H1 (cell line): ENCODE results near the gene TRAP1. TPM values are rescaled to one million over a fixed set of nuclear protein-coding genes. Genes with fewer than 3 reads are reported as not detected.

Source experiments
- CTCF ChIA-PET: fragments of 300-600 bp; sonication (Branson Sonifier 250); formaldehyde crosslinking; loops from one replicate; lab custom pipeline; 2021; ENCODE audit not compliant: partially characterized antibody; lab: Charles Lee
- POLR2A ChIA-PET: fragments of 300-600 bp; sonication (Branson Sonifier 250); formaldehyde crosslinking; loops from one replicate; lab custom pipeline; 2021; ENCODE audit warnings: inconsistent platforms; ENCODE audit not compliant: partially characterized antibody; lab: Charles Lee
- DNase-seq, 2 experiments: peaks; one replicate each; pipeline versions ENCODE4 v3.0.0 to v3.0.0-alpha.2; 2010 to 2022; ENCODE audit warnings: low spot score in 2 of 2, low read depth in 1 of 2, mixed read lengths in 1 of 2
- FAIRE-seq: peaks from 2 replicates; lab custom pipeline; 2011; peaks lifted over from hg19 to GRCh38; lab: Jason Lieb, UNC
- H2AFZ ChIP-seq: 2 replicates; pipeline ENCODE4 v1.8.1; 2012; ENCODE audit warnings: low read length, inconsistent platforms
- H2AK5ac ChIP-seq: 2 replicates; pipeline ENCODE4 v1.6.1; 2013; ENCODE audit warnings: low read depth, low read length
- H2BK120ac ChIP-seq: replicated peaks from 2 replicates; pipeline ENCODE3; 2013; ENCODE audit warnings: low read depth, low read length, inconsistent platforms
- H2BK12ac ChIP-seq: 2 replicates; pipeline ENCODE4 v1.6.1; 2013; ENCODE audit warnings: low read depth, low read length
- H2BK15ac ChIP-seq: 2 replicates; pipeline ENCODE4 v1.6.1; 2013; ENCODE audit warnings: low read length
- H2BK20ac ChIP-seq: 2 replicates; pipeline ENCODE4 v1.6.1; 2013; ENCODE audit warnings: low read length
- H2BK5ac ChIP-seq: 2 replicates; pipeline ENCODE4 v1.6.1; 2013; ENCODE audit warnings: low read depth, low read length
- H3K14ac ChIP-seq: 2 replicates; pipeline ENCODE4 v1.6.1; 2013; ENCODE audit warnings: inconsistent platforms; ENCODE audit not compliant: insufficient read length
- H3K18ac ChIP-seq: 2 replicates; pipeline ENCODE4 v1.6.1; 2013; ENCODE audit warnings: low read length; ENCODE audit errors: extremely low read depth
- H3K23ac ChIP-seq: 2 replicates; pipeline ENCODE4 v1.6.1; 2013; ENCODE audit warnings: inconsistent platforms; ENCODE audit not compliant: insufficient read length
- H3K23me2 ChIP-seq: 2 replicates; pipeline ENCODE4 v1.6.1; 2013; ENCODE audit warnings: low read depth, low read length
- H3K27ac ChIP-seq: 2 replicates; pipeline ENCODE4 v1.6.1; 2011; ENCODE audit warnings: low read depth, low read length, inconsistent platforms
- H3K27me3 ChIP-seq, 4 experiments: replicated peaks in 1 of 4; 1 replicate in 1 of 4; 2 replicates in 3 of 4; pipeline versions ENCODE4 v1.6.1 to v1.8.1; 2011 to 2013; ENCODE audit warnings: low read length in 3 of 4, mild to moderate bottlenecking in 3 of 4, inconsistent platforms in 2 of 4, mixed read lengths in 2 of 4, moderate library complexity in 1 of 4; ENCODE audit not compliant: control insufficient read depth in 3 of 4, insufficient read depth in 3 of 4; ENCODE audit errors: extremely low read depth in 1 of 4
- H3K36me3 ChIP-seq, 4 experiments: 2 replicates each; pipeline versions ENCODE4 v1.6.1 to v1.8.1; 2011 to 2013; ENCODE audit warnings: mild to moderate bottlenecking in 4 of 4, low read length in 3 of 4, moderate library complexity in 2 of 4, control low read depth in 1 of 4, inconsistent platforms in 1 of 4; ENCODE audit not compliant: insufficient read depth in 4 of 4, control insufficient read depth in 2 of 4
- H3K4ac ChIP-seq: replicated peaks from 2 replicates; pipeline ENCODE3; 2013; ENCODE audit warnings: low read length, low read depth, mixed read lengths, inconsistent platforms; ENCODE audit not compliant: insufficient read length
- H3K4me1 ChIP-seq, 4 experiments: replicated peaks in 1 of 4; 1 replicate in 1 of 4; 2 replicates in 3 of 4; pipeline versions ENCODE4 v1.6.1 to v1.8.1; 2011 to 2013; ENCODE audit warnings: low read length in 3 of 4, inconsistent platforms in 2 of 4, mixed read lengths in 1 of 4; ENCODE audit not compliant: insufficient read depth in 4 of 4, control insufficient read depth in 3 of 4
- H3K4me2 ChIP-seq, 2 experiments: 2 replicates each; pipeline versions ENCODE4 v1.6.1 to v1.8.1; 2011 to 2013; ENCODE audit warnings: low read depth in 2 of 2, low read length in 2 of 2, control low read depth in 1 of 2, inconsistent platforms in 1 of 2, mild to moderate bottlenecking in 1 of 2; ENCODE audit not compliant: insufficient read depth in 1 of 2
- H3K4me3 ChIP-seq, 4 experiments: fragments of 200-600, 300-600 bp in 1 of 4; sonication (generic), shearing (Covaris generic), sonication (Bioruptor Twin) in 1 of 4; 2 replicates each; pipeline versions ENCODE4 v1.5.1 to v1.8.1; 2011 to 2016; ENCODE audit warnings: low read length in 4 of 4, low read depth in 3 of 4, control low read depth in 2 of 4, inconsistent platforms in 2 of 4, mild to moderate bottlenecking in 2 of 4, mixed read lengths in 1 of 4, moderate library complexity in 1 of 4; ENCODE audit not compliant: insufficient read depth in 2 of 4; ENCODE audit errors: extremely low read depth in 1 of 4
- H3K56ac ChIP-seq: replicated peaks from 2 replicates; pipeline ENCODE3; 2013; ENCODE audit warnings: low read depth, mild to moderate bottlenecking, mixed read lengths, low read length, inconsistent platforms; ENCODE audit not compliant: insufficient read length
- H3K79me1 ChIP-seq: 2 replicates; pipeline ENCODE4 v1.6.1; 2013; ENCODE audit warnings: low read depth, low read length, control low read depth
- H3K79me2 ChIP-seq, 2 experiments: 2 replicates each; pipeline versions ENCODE4 v1.6.1 to v1.8.1; 2012 to 2013; ENCODE audit warnings: low read length in 2 of 2, mild to moderate bottlenecking in 2 of 2, inconsistent platforms in 1 of 2; ENCODE audit not compliant: insufficient read depth in 2 of 2, control insufficient read depth in 1 of 2
- H3K9ac ChIP-seq, 4 experiments: replicated peaks in 1 of 4; 1 replicate in 1 of 4; 2 replicates in 3 of 4; pipeline versions ENCODE4 v1.6.1 to v1.8.1; 2011 to 2013; ENCODE audit warnings: low read depth in 3 of 4, low read length in 3 of 4, control low read depth in 2 of 4, mild to moderate bottlenecking in 2 of 4, moderate library complexity in 2 of 4, inconsistent platforms in 1 of 4; ENCODE audit errors: extremely low read depth in 1 of 4
- H3K9me3 ChIP-seq, 2 experiments: 2 replicates each; pipeline versions ENCODE4 v1.6.1 to v1.8.1; 2012 to 2013; ENCODE audit warnings: mild to moderate bottlenecking in 2 of 2, moderate library complexity in 2 of 2, control low read depth in 1 of 2, inconsistent platforms in 1 of 2, low read depth in 1 of 2, low read length in 1 of 2, mixed read lengths in 1 of 2; ENCODE audit not compliant: insufficient read depth in 2 of 2
- H4K20me1 ChIP-seq, 2 experiments: replicated peaks in 1 of 2; 2 replicates each; pipeline versions ENCODE3 to v1.8.1; 2011 to 2013; ENCODE audit warnings: inconsistent platforms in 2 of 2, low read length in 2 of 2, mild to moderate bottlenecking in 1 of 2; ENCODE audit not compliant: insufficient read depth in 2 of 2, control insufficient read depth in 1 of 2
- H4K5ac ChIP-seq: 2 replicates; pipeline ENCODE4 v1.6.1; 2013; ENCODE audit warnings: low read length, low read depth, mixed read lengths, inconsistent platforms; ENCODE audit not compliant: insufficient read length
- H4K8ac ChIP-seq: 2 replicates; pipeline ENCODE4 v1.8.0; 2013; ENCODE audit warnings: mild to moderate bottlenecking, moderate library complexity, low read length, inconsistent platforms; ENCODE audit not compliant: insufficient read depth; ENCODE audit errors: extremely low read depth
- H4K91ac ChIP-seq: replicated peaks from 2 replicates; pipeline ENCODE3; 2013; ENCODE audit warnings: low read length, mixed read lengths, inconsistent platforms; ENCODE audit not compliant: insufficient read length
- JUND ChIP-seq: IDR thresholded peaks from 2 replicates; pipeline ENCODE4 v1.6.1; 2011; ENCODE audit warnings: mild to moderate bottlenecking, improper control_type of control experiment, low read length
- TEAD4 ChIP-seq: IDR thresholded peaks from 2 replicates; pipeline ENCODE4 v1.6.1; 2012; ENCODE audit warnings: low read depth, low read length, inconsistent platforms, mixed read lengths
- WGBS, 2 experiments: shearing (Covaris generic) in 1 of 2; methylation state at CpG; one replicate each; pipeline versions ENCODE4 v1.1.6 to v1.1.7; 2013 to 2015; ENCODE audit warnings: low lambda C conversion rate in 2 of 2, mixed read lengths in 2 of 2, inconsistent platforms in 1 of 2, low coverage in 1 of 2, missing lambda C conversion rate in 1 of 2; ENCODE audit not compliant: insufficient replicate concordance in 2 of 2, insufficient coverage in 1 of 2, insufficient read length in 1 of 2; ENCODE audit errors: extremely low coverage in 1 of 2, missing lambda C conversion rate in 1 of 2; 5-methylcytosine and 5-hydroxymethylcytosine counted together
- polyA plus RNA-seq, 7 experiments: library from polyadenylated mRNA; depleted of rRNA in 3 of 7; stranded (reverse) in 5 of 7; unstranded in 2 of 7; fragments of >200 nt in 5 of 7; fragments of 200-250 nt in 2 of 7; gene quantifications; 1 replicate in 5 of 7; 2 replicates in 1 of 7; 4 replicates in 1 of 7; pipeline versions ENCODE4 v1.2.1 to v1.2.3, GENCODE V29; 2011 to 2013; ENCODE audit warnings: missing spikeins in 2 of 7, mixed read lengths in 2 of 7
- total RNA-seq: library from RNA; stranded (reverse); fragmentation: NEBNext Ultra II Directional; extraction: Animal tissue kit (Norgen Biotek cat#: 25700); gene quantifications from 2 replicates; pipeline ENCODE4 v1.2.1, GENCODE V29; 2021

Gene TRAP1
- total and polyA plus RNA-seq, 2 of the 8 experiments (the other 6 are each of a cell fraction or from before 2014, with no cell fraction given), result 215 to 283 TPM

DNA sequence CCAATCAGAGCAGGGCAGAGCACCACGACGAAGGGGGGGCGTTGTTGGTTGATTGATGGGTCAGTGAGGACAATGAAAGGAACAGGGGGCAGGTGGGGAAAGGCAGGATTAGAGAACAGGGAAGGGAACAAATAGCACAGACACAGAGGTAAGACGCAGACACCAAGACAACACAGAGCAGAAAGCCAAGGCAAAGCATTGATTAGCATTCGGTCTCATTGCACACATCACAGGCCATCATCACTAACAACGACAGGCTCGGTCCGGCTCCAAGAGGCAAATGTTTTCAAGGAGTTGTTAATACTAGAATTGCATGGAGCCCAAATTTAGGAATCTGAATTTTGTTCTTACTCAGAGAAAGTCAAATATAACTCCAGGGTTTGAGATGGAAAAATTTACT lies 34.6 kb upstream of the TRAP1 start:
- no peak for FAIRE-seq
- TF ChIP-seq TEAD4 (no peak), JUND (no peak)

More for the DNA sequence above, 34.6 kb upstream of the TRAP1 start:
- H4K8ac ChIP-seq, result no peak overlapping the region
- no peaks in the 10 kb centered on the region for H3K4me1 ChIP-seq
- H2BK120ac ChIP-seq, result no peak overlapping the region
- no peak overlapping the region for H3K18ac ChIP-seq
- H3K36me3 ChIP-seq, result peaks cover 0 to 15% (median 4%) of the 10 kb centered on the region in 4 experiments; a peak in 6 of 8 replicates
- H3K27me3 ChIP-seq, result no peaks in the 10 kb centered on the region
- no peak for DNase-seq
- no peak overlapping the region for H3K56ac ChIP-seq
- H3K4ac ChIP-seq, result no peak overlapping the region
- no peak overlapping the region for H2BK15ac ChIP-seq
- H3K4me2 ChIP-seq, result no peak overlapping the region
- no peak overlapping the region for H3K14ac ChIP-seq
- no peak overlapping the region for H3K23ac ChIP-seq
- H3K79me2 ChIP-seq, result no peaks in the 10 kb centered on the region
- no peak overlapping the region for H2BK12ac ChIP-seq
- no peak overlapping the region for H2AFZ ChIP-seq
- no peak overlapping the region for H2BK20ac ChIP-seq
- 93% methylated on average over 8 of the region's 8 CpGs; no CpG with 5 or more reads in 1 of the 2 experiments for WGBS, 2 experiments
- peaks cover 0 to 2% of the 10 kb centered on the region in 2 experiments for H4K20me1 ChIP-seq
- no peaks in the 10 kb centered on the region for H3K79me1 ChIP-seq
- H3K23me2 ChIP-seq, result no peaks in the 10 kb centered on the region
- H3K27ac ChIP-seq, result no peak overlapping the region
- no peak overlapping the region for H2AK5ac ChIP-seq
- H3K9me3 ChIP-seq, result no peaks in the 10 kb centered on the region
- POLR2A ChIA-PET, result no interaction called here
- no peak overlapping the region for H3K9ac ChIP-seq
- H4K5ac ChIP-seq, result no peak overlapping the region
- no peak overlapping the region for H4K91ac ChIP-seq
- no peak overlapping the region for H3K4me3 ChIP-seq
- no peak overlapping the region for H2BK5ac ChIP-seq
- CTCF ChIA-PET, result no interaction called here
